K562 (cell line): Measurements from ENCODE around the gene ABHD16A.

Source experiments
- FOXM1 ChIP-seq, 2 experiments: fragments of 450-650 bp in 1 of 2; sonication (generic) in 1 of 2; formaldehyde crosslinking in 1 of 2; IDR thresholded peaks; 2 replicates each; pipeline versions ENCODE4 v1.6.1 to v1.9.0; 2017 to 2022; ENCODE audit warnings: low read depth in 2 of 2, mild to moderate bottlenecking in 2 of 2, missing genetic modification reagents in 1 of 2, moderate library complexity in 1 of 2
- RBM14 ChIP-seq: fragments of 200-400 bp; formaldehyde crosslinking; IDR thresholded peaks from 2 replicates; pipeline ENCODE4 v1.6.1; 2018; ENCODE audit warnings: low read depth, mild to moderate bottlenecking, low read length, moderate library complexity, borderline replicate concordance; ENCODE audit not compliant: insufficient read depth
- RNF2 ChIP-seq: sonication (generic); IDR thresholded peaks from 2 replicates; pipeline ENCODE4 v1.6.1; 2016
- TF ChIP-seq, protein P1 (sequence below): sonication (generic); formaldehyde crosslinking; IDR thresholded peaks from 2 replicates; pipeline ENCODE4 v1.5.0; 2020; ENCODE audit warnings: missing genetic modification reagents
- TF ChIP-seq, protein P2 (sequence below): sonication (generic); formaldehyde crosslinking; IDR thresholded peaks from 2 replicates; pipeline ENCODE4 v1.8.1; 2022; ENCODE audit warnings: missing genetic modification reagents
- TF ChIP-seq, protein P3 (sequence below), 2 experiments: fragments of 200-800 bp in 1 of 2; sonication (Bioruptor generic) in 1 of 2; sonication (generic) in 1 of 2; formaldehyde crosslinking in 1 of 2; IDR thresholded peaks in 1 of 2; conservative IDR thresholded peaks in 1 of 2; 2 replicates each; pipeline versions ENCODE4 v1.5.0 to v1.6.1; 2016 to 2020; ENCODE audit warnings: missing compliant biosample characterization in 1 of 2, missing genetic modification characterization in 1 of 2, missing genetic modification reagents in 1 of 2

DNA sequence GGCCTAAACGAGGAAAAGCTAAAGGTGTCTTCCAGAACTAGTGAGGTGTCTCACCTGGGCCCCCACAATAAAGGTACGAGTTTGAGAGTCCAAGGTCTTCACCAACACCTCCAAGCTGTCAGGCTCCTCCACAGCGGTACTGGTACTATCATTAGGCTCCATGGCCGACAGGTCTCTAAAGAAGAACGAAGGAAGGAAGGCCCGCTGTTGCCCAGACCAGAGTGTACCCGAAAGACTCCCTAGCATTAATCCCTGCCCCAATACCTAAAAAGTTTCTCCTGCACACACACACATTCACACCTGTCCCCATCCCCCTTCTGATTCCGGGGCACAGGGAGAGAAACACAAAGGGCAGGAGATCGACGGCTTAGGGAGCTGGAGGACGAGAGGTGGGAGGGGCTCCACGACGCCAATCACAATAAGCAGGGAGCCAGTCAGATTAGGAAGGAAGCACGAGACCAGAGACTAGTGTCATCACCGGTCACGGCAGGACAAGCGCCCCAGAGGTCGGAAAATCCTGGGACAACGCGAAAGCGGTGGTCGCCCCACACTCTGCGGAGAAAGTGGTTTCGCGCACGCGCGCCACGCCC is 51.4 kb downstream of the ABHD16A start:
- TF ChIP-seq, protein P1, sequence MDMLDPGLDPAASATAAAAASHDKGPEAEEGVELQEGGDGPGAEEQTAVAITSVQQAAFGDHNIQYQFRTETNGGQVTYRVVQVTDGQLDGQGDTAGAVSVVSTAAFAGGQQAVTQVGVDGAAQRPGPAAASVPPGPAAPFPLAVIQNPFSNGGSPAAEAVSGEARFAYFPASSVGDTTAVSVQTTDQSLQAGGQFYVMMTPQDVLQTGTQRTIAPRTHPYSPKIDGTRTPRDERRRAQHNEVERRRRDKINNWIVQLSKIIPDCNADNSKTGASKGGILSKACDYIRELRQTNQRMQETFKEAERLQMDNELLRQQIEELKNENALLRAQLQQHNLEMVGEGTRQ (CRISPR knock-in tag): no peak
- TF ChIP-seq RNF2: no peak
- TF ChIP-seq RBM14: no peak
- TF ChIP-seq, protein P2, sequence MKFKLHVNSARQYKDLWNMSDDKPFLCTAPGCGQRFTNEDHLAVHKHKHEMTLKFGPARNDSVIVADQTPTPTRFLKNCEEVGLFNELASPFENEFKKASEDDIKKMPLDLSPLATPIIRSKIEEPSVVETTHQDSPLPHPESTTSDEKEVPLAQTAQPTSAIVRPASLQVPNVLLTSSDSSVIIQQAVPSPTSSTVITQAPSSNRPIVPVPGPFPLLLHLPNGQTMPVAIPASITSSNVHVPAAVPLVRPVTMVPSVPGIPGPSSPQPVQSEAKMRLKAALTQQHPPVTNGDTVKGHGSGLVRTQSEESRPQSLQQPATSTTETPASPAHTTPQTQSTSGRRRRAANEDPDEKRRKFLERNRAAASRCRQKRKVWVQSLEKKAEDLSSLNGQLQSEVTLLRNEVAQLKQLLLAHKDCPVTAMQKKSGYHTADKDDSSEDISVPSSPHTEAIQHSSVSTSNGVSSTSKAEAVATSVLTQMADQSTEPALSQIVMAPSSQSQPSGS (CRISPR knock-in tag): no peak
- no peak for TF ChIP-seq FOXM1 (IDR thresholded peaks at IDR 0.05; ENCODE audit: low read depth)
- TF ChIP-seq FOXM1 (CRISPR knock-in tag; IDR thresholded peaks at IDR 0.05; ENCODE audit: low read depth): no peak
- TF ChIP-seq, protein P3, sequence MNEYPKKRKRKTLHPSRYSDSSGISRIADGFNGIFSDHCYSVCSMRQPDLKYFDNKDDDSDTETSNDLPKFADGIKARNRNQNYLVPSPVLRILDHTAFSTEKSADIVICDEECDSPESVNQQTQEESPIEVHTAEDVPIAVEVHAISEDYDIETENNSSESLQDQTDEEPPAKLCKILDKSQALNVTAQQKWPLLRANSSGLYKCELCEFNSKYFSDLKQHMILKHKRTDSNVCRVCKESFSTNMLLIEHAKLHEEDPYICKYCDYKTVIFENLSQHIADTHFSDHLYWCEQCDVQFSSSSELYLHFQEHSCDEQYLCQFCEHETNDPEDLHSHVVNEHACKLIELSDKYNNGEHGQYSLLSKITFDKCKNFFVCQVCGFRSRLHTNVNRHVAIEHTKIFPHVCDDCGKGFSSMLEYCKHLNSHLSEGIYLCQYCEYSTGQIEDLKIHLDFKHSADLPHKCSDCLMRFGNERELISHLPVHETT (CRISPR knock-in tag; conservative IDR thresholded peaks at IDR 0.05 in 1 of 2, IDR thresholded peaks at IDR 0.05 in 1 of 2): no peak
